Esophagus squamous epithelium (tissue), 5 donors: Measurements from ENCODE around the gene PHLDA2. TPM values are rescaled to one million over a fixed set of nuclear protein-coding genes. Genes with fewer than 3 reads are reported as not detected.

Experiments used
- DNase-seq: peaks from one replicate; lab custom pipeline; 2025; lab: John Stamatoyannopoulos, UW
- H3K27ac ChIP-seq, 4 donors: fragments of 200-600 bp; sonication (generic); one replicate each; pipeline ENCODE4 v1.5.1; 2016 to 2019; ENCODE audit warnings: mild to moderate bottlenecking in 1 of 4
- H3K27me3 ChIP-seq, 4 donors: fragments of 200-600 bp; sonication (generic); 1 replicate in 3 of 4; 2 replicates in 1 of 4; pipeline versions ENCODE4 v1.5.1 to v1.6.0; 2017 to 2021; ENCODE audit warnings: antibody characterized with exemption in 1 of 4
- H3K36me3 ChIP-seq, 3 donors: fragments of 200-600 bp; sonication (generic); one replicate each; pipeline ENCODE4 v1.5.1; 2016 to 2019
- H3K4me1 ChIP-seq, 3 donors: fragments of 200-600 bp; sonication (generic); one replicate each; pipeline ENCODE4 v1.5.1; 2017 to 2019
- H3K4me3 ChIP-seq, 4 donors: fragments of 200-600 bp; sonication (generic); 1 replicate in 3 of 4; 2 replicates in 1 of 4; pipeline ENCODE4 v1.5.1; 2016 to 2019; ENCODE audit warnings: mild to moderate bottlenecking in 2 of 4, moderate library complexity in 1 of 4
- H3K9me3 ChIP-seq, 3 donors: fragments of 200-600 bp; sonication (generic); one replicate each; pipeline ENCODE4 v1.5.1; 2016 to 2019
- POLR2A ChIP-seq, 4 donors: fragments of 450-650 bp; IDR thresholded peaks; one replicate each; pipeline ENCODE4 v1.6.1; 2017; ENCODE audit warnings: antibody characterized with exemption in 4 of 4, mild to moderate bottlenecking in 4 of 4, moderate library complexity in 3 of 4
- WGBS, 2 donors: methylation state at CpG; one replicate each; pipeline ENCODE4 v1.1.5; 2018; 5-methylcytosine and 5-hydroxymethylcytosine counted together
- intact Hi-C: fragments of 100-400 bp; cut with DNase I; formaldehyde crosslinking; loops from one replicate; pipeline ENCODE4 v1.15.0; 2022
- total RNA-seq, 4 donors: library from RNA; depleted of rRNA; stranded (reverse); fragments of >200 nt; gene quantifications; one replicate each; pipeline ENCODE4 v1.1.0, GENCODE V29; 2016
- TF ChIP-seq, protein P1 (sequence below), 6 experiments: fragments of 450-650 bp in 4 of 6; fragments of 200-600 bp in 2 of 6; sonication (generic) in 2 of 6; IDR thresholded peaks; one replicate each; pipeline ENCODE4 v1.5.1; 2016 to 2019; ENCODE audit warnings: antibody characterized with exemption in 6 of 6, mild to moderate bottlenecking in 4 of 6, moderate library complexity in 4 of 6
- donor health status: DM: yes; HTN: yes; CAD: no.

The PHLDA2 gene
- total RNA-seq, 4 donors from 2014 or later: 10.2 to 39.2 (median 22.5) TPM

DNA sequence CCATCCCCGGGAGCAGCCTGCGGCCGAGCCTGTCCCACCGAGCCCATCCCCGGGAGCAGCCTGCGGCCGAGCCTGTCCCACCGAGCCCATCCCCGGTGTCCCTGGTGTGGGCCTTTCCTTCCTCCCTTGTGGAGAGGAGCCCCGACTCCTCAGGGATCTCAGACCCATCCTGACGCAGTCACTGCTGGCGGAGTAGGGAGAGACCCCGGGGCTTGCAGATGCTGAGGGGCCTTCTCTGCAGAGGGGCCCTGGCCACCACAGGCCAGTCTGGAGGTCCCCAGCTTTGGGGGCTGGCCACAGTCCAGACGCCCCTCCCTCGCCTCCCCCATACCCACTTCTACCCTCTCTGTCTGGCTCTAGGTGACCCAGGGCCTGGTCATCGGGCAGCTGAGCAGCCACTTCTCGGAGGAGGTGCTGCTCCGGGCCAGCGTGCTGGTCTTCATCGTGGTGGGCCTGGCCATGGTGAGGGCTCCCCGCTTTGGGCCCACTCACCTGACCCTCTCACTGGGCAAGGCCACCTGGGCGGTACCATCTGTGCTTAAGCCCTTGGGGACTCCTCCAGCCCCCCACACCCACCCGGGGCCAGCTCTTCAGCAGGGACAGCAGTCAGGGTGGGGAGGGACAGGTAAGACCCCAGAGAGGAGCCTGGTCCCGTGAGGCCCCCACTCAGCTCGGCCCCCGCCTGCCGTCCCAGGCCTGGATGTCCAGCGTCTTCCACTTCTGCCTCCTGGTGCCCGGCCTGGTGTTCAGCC, 7.3 kb downstream of the PHLDA2 start:
- no peak for TF ChIP-seq POLR2A (IDR thresholded peaks at IDR 0.05)
- TF ChIP-seq, protein P1, sequence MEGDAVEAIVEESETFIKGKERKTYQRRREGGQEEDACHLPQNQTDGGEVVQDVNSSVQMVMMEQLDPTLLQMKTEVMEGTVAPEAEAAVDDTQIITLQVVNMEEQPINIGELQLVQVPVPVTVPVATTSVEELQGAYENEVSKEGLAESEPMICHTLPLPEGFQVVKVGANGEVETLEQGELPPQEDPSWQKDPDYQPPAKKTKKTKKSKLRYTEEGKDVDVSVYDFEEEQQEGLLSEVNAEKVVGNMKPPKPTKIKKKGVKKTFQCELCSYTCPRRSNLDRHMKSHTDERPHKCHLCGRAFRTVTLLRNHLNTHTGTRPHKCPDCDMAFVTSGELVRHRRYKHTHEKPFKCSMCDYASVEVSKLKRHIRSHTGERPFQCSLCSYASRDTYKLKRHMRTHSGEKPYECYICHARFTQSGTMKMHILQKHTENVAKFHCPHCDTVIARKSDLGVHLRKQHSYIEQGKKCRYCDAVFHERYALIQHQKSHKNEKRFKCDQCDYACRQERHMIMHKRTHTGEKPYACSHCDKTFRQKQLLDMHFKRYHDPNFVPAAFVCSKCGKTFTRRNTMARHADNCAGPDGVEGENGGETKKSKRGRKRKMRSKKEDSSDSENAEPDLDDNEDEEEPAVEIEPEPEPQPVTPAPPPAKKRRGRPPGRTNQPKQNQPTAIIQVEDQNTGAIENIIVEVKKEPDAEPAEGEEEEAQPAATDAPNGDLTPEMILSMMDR (IDR thresholded peaks at IDR 0.05): no peak
- H3K9me3 ChIP-seq: no peaks in the 10 kb centered on the region

DNA sequence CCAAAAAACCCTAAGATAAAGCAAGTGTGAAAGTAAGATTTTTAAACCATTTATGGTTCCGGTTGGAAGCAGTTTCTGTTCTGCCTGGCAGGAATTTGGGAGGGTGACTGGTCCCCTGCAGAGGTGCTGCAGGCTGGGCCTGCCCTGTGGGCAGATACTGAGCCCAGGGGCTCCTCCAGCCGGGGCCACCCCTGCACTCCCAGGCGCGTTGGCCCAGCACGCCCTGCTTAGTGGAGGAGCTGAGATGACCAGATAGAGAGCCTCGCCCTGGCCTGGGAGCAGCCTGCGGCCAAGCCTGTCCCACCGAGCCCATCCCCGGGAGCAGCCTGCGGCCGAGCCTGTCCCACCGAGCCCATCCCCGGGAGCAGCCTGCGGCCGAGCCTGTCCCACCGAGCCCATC, 8.0 kb downstream of the PHLDA2 start:
- Histone ChIP-seq H3K9me3 (no peaks in the 10 kb centered on the region), H3K27me3 (no peaks in the 10 kb centered on the region), H3K4me1 (peaks cover 3 to 13% (median 4%) of the 10 kb centered on the region in 3 donors), H3K27ac (no peak overlapping the region), H3K4me3 (no peak overlapping the region), H3K36me3 (no peaks in the 10 kb centered on the region)
- intact Hi-C loops: no loop called here
- 81 to 100% methylated on average over 1 to 2 of the region's 16 CpGs for whole genome bisulfite sequencing, 2 donors
- TF ChIP-seq POLR2A (IDR thresholded peaks at IDR 0.05): no peak
- TF ChIP-seq, protein P1 (IDR thresholded peaks at IDR 0.05): no peak
- DNase-seq: no peak

More for the DNA sequence above, 7.3 kb downstream of the PHLDA2 start:
- Histone ChIP-seq H3K27me3 (no peaks in the 10 kb centered on the region), H3K4me3 (no peak overlapping the region), H3K27ac (no peak overlapping the region), H3K4me1 (peaks cover 3 to 16% (median 4%) of the 10 kb centered on the region in 3 donors), H3K36me3 (no peaks in the 10 kb centered on the region)
- intact Hi-C loops: no loop called here
- WGBS, 2 donors: 98% methylated on average over 8 of the region's 29 CpGs; no CpG with 5 or more reads in 1 of the 2 donors
- no peak for DNase-seq

GRCh38 chr11:2920343-2920742, 8.9 kb downstream of the PHLDA2 start:
- TF ChIP-seq POLR2A (IDR thresholded peaks at IDR 0.05): no peak
- TF ChIP-seq, protein P1 (IDR thresholded peaks at IDR 0.05): no peak
- intact Hi-C loops: no loop called here
- 86 to 95% methylated on average over 7 to 12 of the region's 12 CpGs for WGBS, 2 donors

DNA sequence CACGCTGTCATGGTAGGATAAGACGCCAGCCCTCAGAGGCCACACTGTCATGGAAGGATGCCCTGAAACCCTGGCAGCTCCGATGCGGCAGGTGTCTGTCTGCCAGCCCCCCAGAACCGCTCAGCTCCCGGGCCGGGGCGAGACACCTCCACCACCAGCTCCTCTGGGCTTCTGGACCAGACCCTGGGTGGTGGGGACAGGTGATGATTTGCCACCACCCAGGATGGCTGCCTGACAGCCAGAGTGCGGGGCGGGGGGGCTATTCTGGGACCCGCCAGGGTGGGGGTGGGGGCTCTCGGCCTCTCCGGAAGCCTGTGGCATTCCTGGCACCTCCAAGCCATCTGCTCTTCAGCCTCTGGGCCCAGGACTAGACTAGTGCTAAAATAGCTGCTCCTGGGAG, 9.4 kb downstream of the PHLDA2 start:
- H3K27ac ChIP-seq: no peak overlapping the region
- H3K36me3 ChIP-seq: no peaks in the 10 kb centered on the region
- WGBS, 2 donors: 80% methylated on average over 1 of the region's 13 CpGs; no CpG with 5 or more reads in 1 of the 2 donors
- no peak for DNase-seq
- H3K4me3 ChIP-seq: no peak overlapping the region
- peaks cover 3 to 13% (median 4%) of the 10 kb centered on the region in 3 donors for H3K4me1 ChIP-seq
- intact Hi-C loops: no loop called here
- no peak for TF ChIP-seq POLR2A (IDR thresholded peaks at IDR 0.05)
- TF ChIP-seq, protein P1 (IDR thresholded peaks at IDR 0.05): no peak
- H3K27me3 ChIP-seq: no peaks in the 10 kb centered on the region
- no peaks in the 10 kb centered on the region for H3K9me3 ChIP-seq

More at GRCh38 chr11:2920343-2920742, 8.9 kb downstream of the PHLDA2 start:
- DNase-seq: no peak
- Histone ChIP-seq H3K27ac (no peak overlapping the region), H3K4me3 (no peak overlapping the region), H3K4me1 (peaks cover 3 to 13% (median 4%) of the 10 kb centered on the region in 3 donors), H3K36me3 (no peaks in the 10 kb centered on the region), H3K9me3 (no peaks in the 10 kb centered on the region), H3K27me3 (no peaks in the 10 kb centered on the region)

DNA sequence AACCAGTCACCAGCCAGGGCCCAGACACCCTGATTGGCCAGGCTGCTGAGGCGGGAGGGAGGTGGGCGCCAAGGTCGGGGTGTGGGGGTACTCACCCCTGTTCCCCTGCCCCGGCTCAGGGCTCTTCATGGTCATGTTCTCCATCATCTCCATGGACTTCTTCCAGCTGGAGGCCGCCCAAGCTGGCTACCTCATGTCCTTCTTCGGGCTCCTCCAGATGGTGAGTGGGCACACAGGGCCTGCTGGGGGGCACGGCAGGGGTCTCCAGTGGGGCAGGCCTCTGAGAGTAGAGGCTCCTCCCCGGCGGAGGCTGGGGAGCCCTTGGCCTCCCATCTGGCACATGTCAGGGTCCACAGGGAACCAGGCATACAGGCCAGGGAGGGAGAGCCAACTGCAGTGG, 10.0 kb downstream of the PHLDA2 start:
- no peaks in the 10 kb centered on the region for H3K9me3 ChIP-seq
- no peak overlapping the region for H3K4me3 ChIP-seq
- peaks cover under 1 to 13% (median 3%) of the 10 kb centered on the region in 3 donors for H3K4me1 ChIP-seq
- DNase-seq: no peak
- H3K36me3 ChIP-seq: no peaks in the 10 kb centered on the region
- intact Hi-C loops: no loop called here
- 55 to 87% methylated on average over 3 to 4 of the region's 9 CpGs for WGBS, 2 donors
- no peaks in the 10 kb centered on the region for H3K27me3 ChIP-seq
- TF ChIP-seq, protein P1 (IDR thresholded peaks at IDR 0.05): no peak
- no peak for TF ChIP-seq POLR2A (IDR thresholded peaks at IDR 0.05)
- H3K27ac ChIP-seq: no peak overlapping the region
